RPMI7951 (cell line): ENCODE results near the gene RFX2. TPM values are rescaled to one million over a fixed set of nuclear protein-coding genes. Genes with fewer than 3 reads are reported as not detected.

ENCODE experiments used
- DNase-seq: peaks from one replicate; pipeline ENCODE4 v3.0.0-alpha.2; 2012; ENCODE audit warnings: low read depth
- total RNA-seq: library from RNA; depleted of rRNA; stranded (reverse); fragments of >200 nt; shearing (Covaris generic); gene quantifications from 2 replicates; pipeline ENCODE4 v1.2.3, GENCODE V29; 2014

The RFX2 gene
- total RNA-seq, 1 experiment from 2014 or later = 7.3 TPM

- no peak for DNase-seq
These were observed 50.2 kb downstream of the RFX2 start for GRCh38 chr19:6059988-6060599.

GRCh38 chr19:6059396-6059947 lies 50.8 kb downstream of the RFX2 start:
- DNase-seq = no peak

- DNase-seq = no peak
These were observed 51.6 kb downstream of the RFX2 start for GRCh38 chr19:6058518-6059201.

- no peak for DNase-seq
These were observed 52.4 kb downstream of the RFX2 start for GRCh38 chr19:6057651-6058517.

- peak; percentile 95 for DNase-seq
These were observed 53.3 kb downstream of the RFX2 start for GRCh38 chr19:6056801-6057650.

GRCh38 chr19:6056282-6056741 lies 54.0 kb downstream of the RFX2 start:
- DNase-seq = no peak

GRCh38 chr19:6055013-6055795 lies 55.1 kb downstream of the RFX2 start:
- no peak for DNase-seq

- DNase-seq = peak; percentile 71
These were observed 61.4 kb downstream of the RFX2 start for GRCh38 chr19:6048793-6049405.

- no peak for DNase-seq
These were observed 62.0 kb downstream of the RFX2 start for GRCh38 chr19:6048348-6048747.

- DNase-seq = peak; percentile 50
These were observed 62.5 kb downstream of the RFX2 start for GRCh38 chr19:6047741-6048251.

- DNase-seq = no peak
These were observed 63.0 kb downstream of the RFX2 start for GRCh38 chr19:6047256-6047655.

GRCh38 chr19:6045108-6045507 lies 65.2 kb downstream of the RFX2 start:
- no peak for DNase-seq

- DNase-seq = no peak
These were observed 66.1 kb downstream of the RFX2 start for GRCh38 chr19:6044056-6044805.

GRCh38 chr19:6042776-6043726 lies 67.2 kb downstream of the RFX2 start:
- DNase-seq = no peak

- no peak for DNase-seq
These were observed 68.3 kb downstream of the RFX2 start for GRCh38 chr19:6041991-6042481.

GRCh38 chr19:6041071-6041470 lies 69.2 kb downstream of the RFX2 start:
- no peak for DNase-seq

GRCh38 chr19:6039566-6040225 lies 70.6 kb downstream of the RFX2 start:
- DNase-seq = no peak
